Ishikawa (cell line): ENCODE results near the gene TADA3.

Experiments
- CEBPB ChIP-seq: IDR thresholded peaks from 2 replicates; pipeline ENCODE4 v1.6.1; 2012
- CREB1 ChIP-seq: IDR thresholded peaks from 2 replicates; pipeline ENCODE4 v1.6.1; 2012; ENCODE audit warnings: low read depth
- EGR1 ChIP-seq: IDR thresholded peaks from 2 replicates; pipeline ENCODE4 v1.6.1; 2012
- EP300 ChIP-seq: IDR thresholded peaks from 2 replicates; pipeline ENCODE4 v1.6.1; 2012; ENCODE audit warnings: borderline replicate concordance
- FOXM1 ChIP-seq: IDR thresholded peaks from 2 replicates; pipeline ENCODE4 v1.6.1; 2012; ENCODE audit warnings: low read depth, borderline replicate concordance
- NFIC ChIP-seq: IDR thresholded peaks from 2 replicates; pipeline ENCODE4 v1.6.1; 2012
- RAD21 ChIP-seq: IDR thresholded peaks from 2 replicates; pipeline ENCODE4 v1.6.1; 2012; ENCODE audit warnings: low read depth
- TAF1 ChIP-seq: IDR thresholded peaks from 2 replicates; pipeline ENCODE4 v1.6.1; 2012; ENCODE audit warnings: low read depth, mild to moderate bottlenecking
- TCF12 ChIP-seq: IDR thresholded peaks from 2 replicates; pipeline ENCODE4 v1.6.1; 2012; ENCODE audit warnings: low read depth
- TEAD4 ChIP-seq: IDR thresholded peaks from 2 replicates; pipeline ENCODE4 v1.6.1; 2012
- USF1 ChIP-seq: IDR thresholded peaks from 2 replicates; pipeline ENCODE4 v1.6.1; 2012
- YY1 ChIP-seq: IDR thresholded peaks from 2 replicates; pipeline ENCODE4 v1.6.1; 2012; ENCODE audit warnings: low read depth
- ZBTB7A ChIP-seq: IDR thresholded peaks from 2 replicates; pipeline ENCODE4 v1.6.1; 2012; ENCODE audit warnings: low read depth
- TF ChIP-seq, protein P1 (sequence below): IDR thresholded peaks from 2 replicates; pipeline ENCODE4 v1.6.1; 2012; ENCODE audit warnings: low read depth, mild to moderate bottlenecking
- TF ChIP-seq, protein P2 (sequence below): IDR thresholded peaks from 2 replicates; pipeline ENCODE4 v1.6.1; 2012

TADA3 gene

GRCh38 chr3:9761919-9762318 lies 30.4 kb downstream of the TADA3 start:
- TF ChIP-seq CREB1 (no peak), ZBTB7A (no peak), TEAD4 (no peak), USF1 (no peak), FOXM1 (no peak), TCF12 (no peak), RAD21 (no peak), EGR1 (no peak)
- TF ChIP-seq, protein P1, sequence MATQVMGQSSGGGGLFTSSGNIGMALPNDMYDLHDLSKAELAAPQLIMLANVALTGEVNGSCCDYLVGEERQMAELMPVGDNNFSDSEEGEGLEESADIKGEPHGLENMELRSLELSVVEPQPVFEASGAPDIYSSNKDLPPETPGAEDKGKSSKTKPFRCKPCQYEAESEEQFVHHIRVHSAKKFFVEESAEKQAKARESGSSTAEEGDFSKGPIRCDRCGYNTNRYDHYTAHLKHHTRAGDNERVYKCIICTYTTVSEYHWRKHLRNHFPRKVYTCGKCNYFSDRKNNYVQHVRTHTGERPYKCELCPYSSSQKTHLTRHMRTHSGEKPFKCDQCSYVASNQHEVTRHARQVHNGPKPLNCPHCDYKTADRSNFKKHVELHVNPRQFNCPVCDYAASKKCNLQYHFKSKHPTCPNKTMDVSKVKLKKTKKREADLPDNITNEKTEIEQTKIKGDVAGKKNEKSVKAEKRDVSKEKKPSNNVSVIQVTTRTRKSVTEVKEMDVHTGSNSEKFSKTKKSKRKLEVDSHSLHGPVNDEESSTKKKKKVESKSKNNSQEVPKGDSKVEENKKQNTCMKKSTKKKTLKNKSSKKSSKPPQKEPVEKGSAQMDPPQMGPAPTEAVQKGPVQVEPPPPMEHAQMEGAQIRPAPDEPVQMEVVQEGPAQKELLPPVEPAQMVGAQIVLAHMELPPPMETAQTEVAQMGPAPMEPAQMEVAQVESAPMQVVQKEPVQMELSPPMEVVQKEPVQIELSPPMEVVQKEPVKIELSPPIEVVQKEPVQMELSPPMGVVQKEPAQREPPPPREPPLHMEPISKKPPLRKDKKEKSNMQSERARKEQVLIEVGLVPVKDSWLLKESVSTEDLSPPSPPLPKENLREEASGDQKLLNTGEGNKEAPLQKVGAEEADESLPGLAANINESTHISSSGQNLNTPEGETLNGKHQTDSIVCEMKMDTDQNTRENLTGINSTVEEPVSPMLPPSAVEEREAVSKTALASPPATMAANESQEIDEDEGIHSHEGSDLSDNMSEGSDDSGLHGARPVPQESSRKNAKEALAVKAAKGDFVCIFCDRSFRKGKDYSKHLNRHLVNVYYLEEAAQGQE, result no peak

DNA sequence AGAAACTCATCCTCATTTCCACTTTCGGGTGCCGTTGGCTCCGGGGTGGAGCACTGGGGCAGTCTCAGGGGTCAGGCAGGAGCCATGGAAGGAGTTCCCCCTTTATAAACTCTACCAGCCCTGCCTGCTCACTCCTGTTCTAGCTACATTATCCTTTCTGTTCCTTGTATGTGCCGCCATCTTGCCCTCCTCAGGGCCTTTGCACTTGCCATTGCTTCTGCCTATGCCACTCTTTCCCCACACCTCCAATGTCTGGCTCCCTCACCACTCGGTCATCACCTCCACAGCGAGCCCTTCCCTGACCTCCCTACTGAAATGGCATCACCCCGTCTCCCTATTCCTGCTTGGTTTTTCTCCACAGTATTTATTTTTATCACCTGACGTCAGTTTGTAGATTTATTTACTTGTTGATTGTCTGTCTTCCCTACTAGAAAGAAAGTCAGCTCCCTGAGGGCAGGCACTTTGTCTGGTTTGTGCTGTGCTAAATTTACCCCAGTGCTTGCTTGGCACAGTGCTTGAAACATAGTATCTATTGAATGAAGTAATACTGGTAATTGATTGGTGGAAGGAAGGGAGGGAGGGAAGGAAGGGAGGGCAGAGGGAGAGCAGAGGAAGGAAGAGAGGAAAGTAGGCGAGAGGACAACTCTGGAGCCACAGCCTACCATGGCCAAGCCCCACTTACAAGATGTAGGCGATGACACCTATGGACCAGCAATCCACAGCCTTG lies 31.3 kb downstream of the TADA3 start:
- TF ChIP-seq TAF1, result no peak
- TF ChIP-seq TEAD4, result no peak

DNA sequence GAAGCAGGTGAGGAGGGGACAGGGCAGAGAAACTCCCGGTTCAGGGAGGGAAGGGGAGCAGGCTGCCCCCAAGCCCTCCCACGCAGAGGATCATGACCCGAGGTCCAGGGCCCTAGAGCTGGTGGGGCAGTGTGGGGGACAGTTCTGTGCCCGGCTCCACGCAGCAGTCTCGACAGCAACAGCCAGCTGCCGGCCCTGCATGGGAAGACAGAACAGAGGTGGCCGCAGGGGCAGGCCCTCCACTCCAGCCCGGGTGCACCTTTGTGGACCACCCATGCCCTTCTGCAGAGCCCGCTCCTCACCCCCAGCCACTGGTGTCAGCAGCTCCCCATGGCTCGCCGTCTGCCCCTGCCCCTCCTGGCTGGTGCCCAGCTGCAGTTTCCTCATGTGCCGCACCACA lies 34.8 kb downstream of the TADA3 start:
- TF ChIP-seq YY1, result no peak
- TF ChIP-seq TEAD4, result no peak
- no peak for TF ChIP-seq CEBPB
- no peak for TF ChIP-seq RAD21
- no peak for TF ChIP-seq USF1
- TF ChIP-seq CREB1, result no peak
- TF ChIP-seq ZBTB7A, result no peak
- TF ChIP-seq EP300, result no peak
- TF ChIP-seq TAF1, result no peak
- TF ChIP-seq NFIC, result no peak
- no peak for TF ChIP-seq TCF12

DNA sequence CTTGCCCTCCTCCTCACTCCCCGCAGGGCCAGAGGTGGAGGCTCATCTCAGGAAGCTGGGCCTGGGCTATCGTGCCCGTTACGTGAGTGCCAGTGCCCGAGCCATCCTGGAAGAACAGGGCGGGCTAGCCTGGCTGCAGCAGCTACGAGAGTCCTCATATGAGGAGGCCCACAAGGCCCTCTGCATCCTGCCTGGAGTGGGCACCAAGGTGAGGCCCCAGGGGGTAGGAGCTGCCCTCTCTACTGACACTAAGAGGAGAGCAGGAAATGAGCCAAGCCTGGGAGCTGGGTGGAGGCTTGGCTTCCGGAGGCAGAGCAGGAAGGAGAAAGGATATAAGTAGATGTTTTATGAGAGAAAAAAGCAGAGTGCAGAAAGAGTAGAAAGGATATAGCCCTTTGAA lies 37.6 kb downstream of the TADA3 start:
- TF ChIP-seq EP300 (no peak), TCF12 (no peak), CEBPB (no peak), TEAD4 (no peak), USF1 (no peak), ZBTB7A (no peak), RAD21 (no peak), EGR1 (no peak), YY1 (no peak), NFIC (no peak), CREB1 (no peak), TAF1 (no peak), FOXM1 (no peak)
- TF ChIP-seq, protein P2, sequence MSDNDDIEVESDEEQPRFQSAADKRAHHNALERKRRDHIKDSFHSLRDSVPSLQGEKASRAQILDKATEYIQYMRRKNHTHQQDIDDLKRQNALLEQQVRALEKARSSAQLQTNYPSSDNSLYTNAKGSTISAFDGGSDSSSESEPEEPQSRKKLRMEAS, result no peak
- TF ChIP-seq, protein P1, result no peak

- no peak for TF ChIP-seq YY1
Observed at GRCh38 chr3:9750556-9751411, 41.5 kb downstream of the TADA3 start.
